ENCODE data around the gene ATRN.
"Not testable (repeated sequence)": the region's sequence is repeated elsewhere in the genome, so short reads cannot be mapped to it uniquely, and the experiment has no call there.

Gene ATRN

GRCh38 chr20:3521852-3522740 is 51.3 kb downstream of the ATRN start:
- Histone ChIP-seq H4K91ac (ENCODE audit: low read depth, low read length) (no peak overlapping the region), H4K12ac (ENCODE audit: low read depth, low read length) (no peak overlapping the region), H3K4me3 (ENCODE audit: low read depth, low read length) (no peak overlapping the region), H3K9ac (ENCODE audit: low read length) (no peak overlapping the region), H2AK5ac (ENCODE audit: low read length) (no peak overlapping the region), H3K4me1 (ENCODE audit: control insufficient read depth in 1 of 2, insufficient read depth in 2 of 2, low read length in 2 of 2) (no peaks in the 10 kb centered on the region), H3K27ac (ENCODE audit: low read depth, low read length) (no peak overlapping the region), H2BK120ac (ENCODE audit: insufficient read depth, low read length, poor library complexity) (no peak overlapping the region), H2AFZ (ENCODE audit: insufficient read depth, low read length, poor library complexity) (no peak overlapping the region), H3K4me2 (ENCODE audit: low read length) (no peak overlapping the region), H3K23ac (ENCODE audit: low read length) (no peak overlapping the region), H3K79me1 (ENCODE audit: low read length) (no peaks in the 10 kb centered on the region), H3K4ac (ENCODE audit: low read depth, low read length) (no peak overlapping the region), H3K27me3 (ENCODE audit: insufficient read depth, low read length) (no peaks in the 10 kb centered on the region), H3K36me3 (ENCODE audit: control insufficient read depth in 1 of 2, insufficient read depth in 2 of 2, low read length in 2 of 2) (no peaks in the 10 kb centered on the region), H3K18ac (ENCODE audit: low read length) (no peak overlapping the region), H2BK12ac (ENCODE audit: low read length) (no peak overlapping the region), H3K9me3 (ENCODE audit: insufficient read depth, low read depth, low read length) (no peaks in the 10 kb centered on the region), H2BK5ac (ENCODE audit: low read depth, low read length, poor library complexity) (no peak overlapping the region), H3K14ac (ENCODE audit: low read length) (no peak overlapping the region), H4K8ac (ENCODE audit: low read depth, low read length) (no peak overlapping the region), H3K79me2 (ENCODE audit: control insufficient read depth, insufficient read depth, low read length, poor library complexity) (no peaks in the 10 kb centered on the region)
- no peak for DNase-seq
- no CpG with 5 or more reads among the region's 5 CpGs for whole genome bisulfite sequencing (ENCODE audit: extremely low coverage, insufficient coverage, insufficient read length)

DNA sequence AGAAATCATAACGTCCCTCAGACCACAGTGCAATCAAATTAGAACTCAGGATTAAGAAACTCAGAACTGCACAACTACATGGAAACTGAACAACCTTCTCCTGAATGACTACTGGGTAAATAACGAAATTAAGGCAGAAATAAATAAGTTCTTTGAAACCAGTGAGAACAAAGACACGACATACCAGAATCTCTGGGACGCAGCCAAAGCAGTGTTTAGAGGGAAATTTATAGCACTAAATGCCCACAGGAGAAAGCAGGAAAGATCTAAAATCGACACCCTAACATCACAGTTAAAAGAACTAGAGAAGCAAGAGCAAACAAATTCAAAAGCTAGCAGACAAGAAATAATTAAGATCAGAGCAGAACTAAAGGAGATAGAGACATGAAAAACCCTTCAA is 53.9 kb downstream of the ATRN start:
- WGBS (ENCODE audit: extremely low coverage, insufficient coverage, insufficient read length) = no CpG with 5 or more reads among the region's 5 CpGs
- H2AFZ ChIP-seq (ENCODE audit: insufficient read depth, low read length, poor library complexity); H3K9me3 ChIP-seq (ENCODE audit: insufficient read depth, low read depth, low read length); H3K4me2 ChIP-seq (ENCODE audit: low read length); H4K91ac ChIP-seq (ENCODE audit: low read depth, low read length); H4K12ac ChIP-seq (ENCODE audit: low read depth, low read length); H3K79me1 ChIP-seq (ENCODE audit: low read length); H3K36me3 ChIP-seq (ENCODE audit: control insufficient read depth in 1 of 2, insufficient read depth in 2 of 2, low read length in 2 of 2); DNase-seq; H3K27ac ChIP-seq (ENCODE audit: low read depth, low read length); H2BK12ac ChIP-seq (ENCODE audit: low read length); H3K9ac ChIP-seq (ENCODE audit: low read length); H3K4me1 ChIP-seq (ENCODE audit: control insufficient read depth in 1 of 2, insufficient read depth in 2 of 2, low read length in 2 of 2); H3K4me3 ChIP-seq (ENCODE audit: low read depth, low read length); H3K79me2 ChIP-seq (ENCODE audit: control insufficient read depth, insufficient read depth, low read length, poor library complexity); H3K18ac ChIP-seq (ENCODE audit: low read length); H3K14ac ChIP-seq (ENCODE audit: low read length); H3K27me3 ChIP-seq (ENCODE audit: insufficient read depth, low read length); H3K4ac ChIP-seq (ENCODE audit: low read depth, low read length); H2BK5ac ChIP-seq (ENCODE audit: low read depth, low read length, poor library complexity); H2AK5ac ChIP-seq (ENCODE audit: low read length); H3K23ac ChIP-seq (ENCODE audit: low read length); H2BK120ac ChIP-seq (ENCODE audit: insufficient read depth, low read length, poor library complexity); H4K8ac ChIP-seq (ENCODE audit: low read depth, low read length): not testable (repeated sequence)

DNA sequence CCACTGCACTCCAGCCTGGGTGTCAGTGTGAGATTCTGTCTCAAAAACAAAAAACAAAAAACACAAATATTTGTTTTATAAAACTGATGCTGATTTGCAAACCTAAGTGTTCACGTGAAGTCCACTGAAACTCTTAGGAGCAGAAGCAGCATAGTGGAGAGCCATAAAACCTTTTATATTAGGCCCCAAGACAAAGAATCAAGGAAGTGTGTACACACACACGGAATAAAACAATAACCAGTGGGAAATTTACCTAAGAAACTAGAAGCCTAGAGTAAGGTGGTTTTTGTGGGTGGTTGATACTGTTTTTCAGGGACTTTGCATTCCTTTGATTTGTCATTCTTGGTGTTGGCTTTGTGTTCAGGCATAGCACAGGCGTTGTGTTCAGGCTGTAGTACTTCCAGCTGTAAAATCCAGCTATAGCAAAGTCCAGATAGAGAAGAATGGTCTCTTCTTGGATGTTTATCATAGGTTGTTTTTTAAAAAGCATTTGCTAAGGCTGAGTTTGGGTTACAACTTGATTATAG is 61.3 kb downstream of the ATRN start:
- no peak overlapping the region for H2AK5ac ChIP-seq (ENCODE audit: low read length)
- no CpG with 5 or more reads among the region's 3 CpGs for WGBS (ENCODE audit: extremely low coverage, insufficient coverage, insufficient read length)

GRCh38 chr20:3537733-3538132 is 66.9 kb downstream of the ATRN start:
- DNase-seq; H3K36me3 ChIP-seq (ENCODE audit: control insufficient read depth in 1 of 2, insufficient read depth in 2 of 2, low read length in 2 of 2); H3K4me3 ChIP-seq (ENCODE audit: low read depth, low read length); H4K8ac ChIP-seq (ENCODE audit: low read depth, low read length); H4K91ac ChIP-seq (ENCODE audit: low read depth, low read length); H2BK12ac ChIP-seq (ENCODE audit: low read length); H2AK5ac ChIP-seq (ENCODE audit: low read length); H3K4me1 ChIP-seq (ENCODE audit: control insufficient read depth in 1 of 2, insufficient read depth in 2 of 2, low read length in 2 of 2); H2AFZ ChIP-seq (ENCODE audit: insufficient read depth, low read length, poor library complexity); H3K18ac ChIP-seq (ENCODE audit: low read length); H3K4ac ChIP-seq (ENCODE audit: low read depth, low read length); H3K9me3 ChIP-seq (ENCODE audit: insufficient read depth, low read depth, low read length); H3K79me1 ChIP-seq (ENCODE audit: low read length); H3K9ac ChIP-seq (ENCODE audit: low read length); H3K79me2 ChIP-seq (ENCODE audit: control insufficient read depth, insufficient read depth, low read length, poor library complexity); H2BK120ac ChIP-seq (ENCODE audit: insufficient read depth, low read length, poor library complexity); H3K27me3 ChIP-seq (ENCODE audit: insufficient read depth, low read length); H3K27ac ChIP-seq (ENCODE audit: low read depth, low read length); H3K23ac ChIP-seq (ENCODE audit: low read length); H3K14ac ChIP-seq (ENCODE audit: low read length); H3K4me2 ChIP-seq (ENCODE audit: low read length); H2BK5ac ChIP-seq (ENCODE audit: low read depth, low read length, poor library complexity); H4K12ac ChIP-seq (ENCODE audit: low read depth, low read length): not testable (repeated sequence)
- WGBS (ENCODE audit: extremely low coverage, insufficient coverage, insufficient read length) = no CpG with 5 or more reads among the region's 1 CpG

More for the DNA sequence above, 61.3 kb downstream of the ATRN start:
- Histone ChIP-seq H4K12ac (ENCODE audit: low read depth, low read length) (no peak overlapping the region), H3K18ac (ENCODE audit: low read length) (no peak overlapping the region), H3K9me3 (ENCODE audit: insufficient read depth, low read depth, low read length) (no peaks in the 10 kb centered on the region), H3K4me2 (ENCODE audit: low read length) (no peak overlapping the region), H3K4me3 (ENCODE audit: low read depth, low read length) (no peak overlapping the region), H3K4ac (ENCODE audit: low read depth, low read length) (no peak overlapping the region), H3K27ac (ENCODE audit: low read depth, low read length) (no peak overlapping the region), H3K36me3 (ENCODE audit: control insufficient read depth in 1 of 2, insufficient read depth in 2 of 2, low read length in 2 of 2) (no peaks in the 10 kb centered on the region), H2AFZ (ENCODE audit: insufficient read depth, low read length, poor library complexity) (no peak overlapping the region), H2BK5ac (ENCODE audit: low read depth, low read length, poor library complexity) (no peak overlapping the region), H3K14ac (ENCODE audit: low read length) (no peak overlapping the region), H4K8ac (ENCODE audit: low read depth, low read length) (no peak overlapping the region), H4K91ac (ENCODE audit: low read depth, low read length) (no peak overlapping the region), H3K9ac (ENCODE audit: low read length) (no peak overlapping the region), H3K27me3 (ENCODE audit: insufficient read depth, low read length) (no peaks in the 10 kb centered on the region), H2BK120ac (ENCODE audit: insufficient read depth, low read length, poor library complexity) (no peak overlapping the region), H3K4me1 (ENCODE audit: control insufficient read depth in 1 of 2, insufficient read depth in 2 of 2, low read length in 2 of 2) (no peaks in the 10 kb centered on the region), H3K23ac (ENCODE audit: low read length) (no peak overlapping the region), H3K79me1 (ENCODE audit: low read length) (no peaks in the 10 kb centered on the region), H3K79me2 (ENCODE audit: control insufficient read depth, insufficient read depth, low read length, poor library complexity) (no peaks in the 10 kb centered on the region), H2BK12ac (ENCODE audit: low read length) (no peak overlapping the region)
- DNase-seq = no peak
